ENCODE measurements around the gene TNFRSF25. TPM values are rescaled to one million over a fixed set of nuclear protein-coding genes. Genes with fewer than 3 reads are reported as not detected.

The TNFRSF25 gene
- polyA plus RNA-seq, 1 donor from 2014 or later: 52.2 TPM

DNA sequence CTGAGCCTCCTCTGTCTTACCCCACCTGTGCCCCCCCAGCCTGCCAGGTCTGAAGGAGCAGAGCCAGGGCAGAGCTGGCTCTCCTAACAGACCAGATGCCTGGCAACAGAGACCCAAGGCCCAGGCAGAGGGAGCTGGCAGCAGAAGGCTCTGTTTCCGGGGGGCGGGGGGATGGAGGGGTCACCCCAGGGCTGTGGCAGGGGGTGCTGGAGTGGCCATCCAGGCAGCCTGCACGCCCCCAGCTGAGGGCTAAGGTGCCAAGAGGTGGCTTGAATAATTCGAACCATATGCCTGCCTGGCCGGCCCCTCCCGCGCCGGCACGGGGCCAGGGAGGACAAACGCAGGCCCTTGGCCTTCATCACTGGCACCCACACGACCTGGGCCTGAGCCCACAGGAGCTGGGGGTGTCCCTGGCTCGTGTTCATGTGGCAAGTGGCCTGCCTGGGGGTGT, 41.5 kb upstream of the TNFRSF25 start:
- Histone ChIP-seq H3K9ac (ENCODE audit: low read length) (no peak overlapping the region), H4K20me1 (ENCODE audit: insufficient read depth) (no peaks in the 10 kb centered on the region), H3K27ac (ENCODE audit: low read length) (no peak overlapping the region), H3K79me2 (replicated peaks; ENCODE audit: insufficient read depth, low read length) (no peaks in the 10 kb centered on the region), H3F3A (ENCODE audit: insufficient read depth, low read length, poor library complexity, severe bottlenecking) (no peaks in the 10 kb centered on the region), H3K9me2 (ENCODE audit: insufficient read depth, low read length) (no peaks in the 10 kb centered on the region), H3K27me3 (ENCODE audit: insufficient read depth, low read depth, low read length) (no peaks in the 10 kb centered on the region), H2AFZ (ENCODE audit: low read depth, low read length) (no peak overlapping the region), H3K9me3 (ENCODE audit: low read length) (no peaks in the 10 kb centered on the region), H3K36me3 (ENCODE audit: insufficient read depth, low read length) (no peaks in the 10 kb centered on the region), H3K4me3 (ENCODE audit: low read length) (no peak overlapping the region), H3K4me2 (ENCODE audit: low read length) (no peak overlapping the region)
- TF ChIP-seq EZH2 (IDR thresholded peaks at IDR 0.05; ENCODE audit: borderline replicate concordance, insufficient read depth, low read length, poor library complexity, severe bottlenecking): no peak
- TF ChIP-seq MXI1 (conservative IDR thresholded peaks at IDR 0.05; ENCODE audit: poor library complexity, severe bottlenecking): no peak
- no peak for TF ChIP-seq SMC3 (conservative IDR thresholded peaks at IDR 0.05; ENCODE audit: poor library complexity)
- TF ChIP-seq TAF1 (IDR thresholded peaks at IDR 0.05; ENCODE audit: low read depth): no peak

DNA sequence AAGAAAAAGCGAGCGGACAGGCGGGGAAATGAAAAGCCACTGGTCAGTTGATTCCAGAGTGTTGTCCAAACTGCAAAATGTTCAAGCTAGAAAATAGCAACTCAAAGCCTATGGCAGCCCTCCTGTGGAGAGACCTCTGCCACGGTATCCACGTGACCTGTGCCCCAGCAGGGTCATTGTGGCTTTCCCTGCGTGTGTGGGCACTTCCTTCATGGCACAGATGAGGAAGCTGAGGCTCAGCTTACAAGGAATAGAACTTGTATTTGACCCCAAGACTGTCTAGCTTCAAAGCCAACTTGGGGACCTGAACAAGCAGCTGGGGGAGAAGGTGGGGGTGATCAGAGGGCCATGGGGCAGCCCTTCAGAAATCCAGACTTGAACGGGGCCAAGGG, 41.1 kb upstream of the TNFRSF25 start:
- Histone ChIP-seq H3K4me3 (ENCODE audit: low read length) (no peak overlapping the region), H3F3A (ENCODE audit: insufficient read depth, low read length, poor library complexity, severe bottlenecking) (no peaks in the 10 kb centered on the region), H3K79me2 (replicated peaks; ENCODE audit: insufficient read depth, low read length) (no peaks in the 10 kb centered on the region), H4K20me1 (ENCODE audit: insufficient read depth) (no peaks in the 10 kb centered on the region), H3K4me2 (ENCODE audit: low read length) (no peak overlapping the region), H3K27me3 (ENCODE audit: insufficient read depth, low read depth, low read length) (no peaks in the 10 kb centered on the region), H2AFZ (ENCODE audit: low read depth, low read length) (no peak overlapping the region), H3K36me3 (ENCODE audit: insufficient read depth, low read length) (no peaks in the 10 kb centered on the region), H3K27ac (ENCODE audit: low read length) (no peak overlapping the region), H3K9ac (ENCODE audit: low read length) (no peak overlapping the region), H3K9me3 (ENCODE audit: low read length) (no peaks in the 10 kb centered on the region), H3K9me2 (ENCODE audit: insufficient read depth, low read length) (no peaks in the 10 kb centered on the region)
- TF ChIP-seq, protein P1, sequence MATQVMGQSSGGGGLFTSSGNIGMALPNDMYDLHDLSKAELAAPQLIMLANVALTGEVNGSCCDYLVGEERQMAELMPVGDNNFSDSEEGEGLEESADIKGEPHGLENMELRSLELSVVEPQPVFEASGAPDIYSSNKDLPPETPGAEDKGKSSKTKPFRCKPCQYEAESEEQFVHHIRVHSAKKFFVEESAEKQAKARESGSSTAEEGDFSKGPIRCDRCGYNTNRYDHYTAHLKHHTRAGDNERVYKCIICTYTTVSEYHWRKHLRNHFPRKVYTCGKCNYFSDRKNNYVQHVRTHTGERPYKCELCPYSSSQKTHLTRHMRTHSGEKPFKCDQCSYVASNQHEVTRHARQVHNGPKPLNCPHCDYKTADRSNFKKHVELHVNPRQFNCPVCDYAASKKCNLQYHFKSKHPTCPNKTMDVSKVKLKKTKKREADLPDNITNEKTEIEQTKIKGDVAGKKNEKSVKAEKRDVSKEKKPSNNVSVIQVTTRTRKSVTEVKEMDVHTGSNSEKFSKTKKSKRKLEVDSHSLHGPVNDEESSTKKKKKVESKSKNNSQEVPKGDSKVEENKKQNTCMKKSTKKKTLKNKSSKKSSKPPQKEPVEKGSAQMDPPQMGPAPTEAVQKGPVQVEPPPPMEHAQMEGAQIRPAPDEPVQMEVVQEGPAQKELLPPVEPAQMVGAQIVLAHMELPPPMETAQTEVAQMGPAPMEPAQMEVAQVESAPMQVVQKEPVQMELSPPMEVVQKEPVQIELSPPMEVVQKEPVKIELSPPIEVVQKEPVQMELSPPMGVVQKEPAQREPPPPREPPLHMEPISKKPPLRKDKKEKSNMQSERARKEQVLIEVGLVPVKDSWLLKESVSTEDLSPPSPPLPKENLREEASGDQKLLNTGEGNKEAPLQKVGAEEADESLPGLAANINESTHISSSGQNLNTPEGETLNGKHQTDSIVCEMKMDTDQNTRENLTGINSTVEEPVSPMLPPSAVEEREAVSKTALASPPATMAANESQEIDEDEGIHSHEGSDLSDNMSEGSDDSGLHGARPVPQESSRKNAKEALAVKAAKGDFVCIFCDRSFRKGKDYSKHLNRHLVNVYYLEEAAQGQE (IDR thresholded peaks at IDR 0.05; ENCODE audit: borderline replicate concordance): no peak
- no peak for TF ChIP-seq TAF1 (IDR thresholded peaks at IDR 0.05; ENCODE audit: low read depth)
- TF ChIP-seq POLR2AphosphoS5 (IDR thresholded peaks at IDR 0.05): no peak
- no peak for TF ChIP-seq EZH2 (IDR thresholded peaks at IDR 0.05; ENCODE audit: borderline replicate concordance, insufficient read depth, low read length, poor library complexity, severe bottlenecking)
- no peak for TF ChIP-seq SMC3 (conservative IDR thresholded peaks at IDR 0.05; ENCODE audit: poor library complexity)
- TF ChIP-seq MXI1 (conservative IDR thresholded peaks at IDR 0.05; ENCODE audit: poor library complexity, severe bottlenecking): no peak
- no peak for TF ChIP-seq RAD21 (conservative IDR thresholded peaks at IDR 0.05)
- TF ChIP-seq, protein P2, sequence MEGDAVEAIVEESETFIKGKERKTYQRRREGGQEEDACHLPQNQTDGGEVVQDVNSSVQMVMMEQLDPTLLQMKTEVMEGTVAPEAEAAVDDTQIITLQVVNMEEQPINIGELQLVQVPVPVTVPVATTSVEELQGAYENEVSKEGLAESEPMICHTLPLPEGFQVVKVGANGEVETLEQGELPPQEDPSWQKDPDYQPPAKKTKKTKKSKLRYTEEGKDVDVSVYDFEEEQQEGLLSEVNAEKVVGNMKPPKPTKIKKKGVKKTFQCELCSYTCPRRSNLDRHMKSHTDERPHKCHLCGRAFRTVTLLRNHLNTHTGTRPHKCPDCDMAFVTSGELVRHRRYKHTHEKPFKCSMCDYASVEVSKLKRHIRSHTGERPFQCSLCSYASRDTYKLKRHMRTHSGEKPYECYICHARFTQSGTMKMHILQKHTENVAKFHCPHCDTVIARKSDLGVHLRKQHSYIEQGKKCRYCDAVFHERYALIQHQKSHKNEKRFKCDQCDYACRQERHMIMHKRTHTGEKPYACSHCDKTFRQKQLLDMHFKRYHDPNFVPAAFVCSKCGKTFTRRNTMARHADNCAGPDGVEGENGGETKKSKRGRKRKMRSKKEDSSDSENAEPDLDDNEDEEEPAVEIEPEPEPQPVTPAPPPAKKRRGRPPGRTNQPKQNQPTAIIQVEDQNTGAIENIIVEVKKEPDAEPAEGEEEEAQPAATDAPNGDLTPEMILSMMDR (IDR thresholded peaks at IDR 0.05; ENCODE audit: poor library complexity, severe bottlenecking): no peak
- no peak for TF ChIP-seq EP300 (conservative IDR thresholded peaks at IDR 0.05; ENCODE audit: poor library complexity, severe bottlenecking)
